ENCODE data around the gene DNAI7. TPM values are rescaled to one million over a fixed set of nuclear protein-coding genes. Genes with fewer than 3 reads are reported as not detected.
A peak's percentile ranks its signal among the peaks of the same experiment; 100 is the strongest.

The DNAI7 gene
- total and polyA plus RNA-seq, 7 donors, result 0.13 to 1.2 (median 0.73) TPM; not detected in 3

GRCh38 chr12:25241167-25242020 is 46.4 kb upstream of the DNAI7 start:
- peaks cover 0 to 20% (median 5%) of the 10 kb centered on the region in 4 donors for H3K4me1 ChIP-seq
- no peak for DNase-seq
- intact Hi-C loops (cut with DNase I), result loop anchor here (5.0 kb wide), 1 partner anchor 44 kb away; the partner anchor contains the start of genes DNAI7 and ETFRF1
- no peak overlapping the region for H3K4me3 ChIP-seq
- WGBS, 2 donors, result 38 to 56% methylated on average over 6 of the region's 6 CpGs
- H3K36me3 ChIP-seq, result peaks cover 0 to 5% (median 0%) of the 10 kb centered on the region in 4 donors
- TF ChIP-seq EP300 (IDR thresholded peaks at IDR 0.05), result no peak
- TF ChIP-seq POLR2AphosphoS5 (IDR thresholded peaks at IDR 0.05), result no peak
- no peak for TF ChIP-seq POLR2A (IDR thresholded peaks at IDR 0.05)
- peak in 3 of 4 experiments; percentile 48 to 66 (median 65) for TF ChIP-seq CTCF (IDR thresholded peaks at IDR 0.05)
- peak overlapping the region; percentile 30 to 57 (median 42) for H3K27ac ChIP-seq
- H3K27me3 ChIP-seq, result no peaks in the 10 kb centered on the region
- no peaks in the 10 kb centered on the region for H3K9me3 ChIP-seq

- peaks cover 0 to 22% (median 10%) of the 10 kb centered on the region in 4 donors for H3K4me1 ChIP-seq
- H3K27me3 ChIP-seq, result no peaks in the 10 kb centered on the region
- TF ChIP-seq POLR2AphosphoS5 (IDR thresholded peaks at IDR 0.05) (no peak), EP300 (IDR thresholded peaks at IDR 0.05) (no peak), POLR2A (IDR thresholded peaks at IDR 0.05) (no peak), CTCF (IDR thresholded peaks at IDR 0.05) (no peak)
- H3K27ac ChIP-seq, result peak overlapping the region in 1 of 4 donors; percentile 65
- DNase-seq, result no peak
- intact Hi-C loops (cut with DNase I), result no loop called here
- 75 to 79% methylated on average over 4 of the region's 4 CpGs for WGBS, 2 donors
- H3K9me3 ChIP-seq, result no peaks in the 10 kb centered on the region
- no peak overlapping the region for H3K4me3 ChIP-seq
- H3K36me3 ChIP-seq, result peaks cover 0 to 13% (median 0%) of the 10 kb centered on the region in 4 donors
Observed at GRCh38 chr12:25236626-25237025, 41.7 kb upstream of the DNAI7 start.

- Histone ChIP-seq H3K4me1 (peaks cover 0 to 18% (median 10%) of the 10 kb centered on the region in 4 donors), H3K4me3 (no peak overlapping the region), H3K27me3 (no peaks in the 10 kb centered on the region), H3K36me3 (peaks cover 0 to 13% (median 0%) of the 10 kb centered on the region in 4 donors), H3K27ac (peak overlapping the region in 1 of 4 donors; percentile 65), H3K9me3 (no peaks in the 10 kb centered on the region)
- DNase-seq, result no peak
- 78 to 86% methylated on average over 1 of the region's 1 CpG for WGBS, 2 donors
- intact Hi-C loops (cut with DNase I), result no loop called here
- TF ChIP-seq POLR2A (IDR thresholded peaks at IDR 0.05) (no peak), EP300 (IDR thresholded peaks at IDR 0.05) (no peak), CTCF (IDR thresholded peaks at IDR 0.05) (no peak), POLR2AphosphoS5 (IDR thresholded peaks at IDR 0.05) (no peak)
Observed at GRCh38 chr12:25236190-25236589, 41.2 kb upstream of the DNAI7 start.

- no peaks in the 10 kb centered on the region for H3K9me3 ChIP-seq
- H3K36me3 ChIP-seq, result peaks cover 0 to 20% (median 0%) of the 10 kb centered on the region in 4 donors
- no peak overlapping the region for H3K27ac ChIP-seq
- no peak for TF ChIP-seq POLR2A (IDR thresholded peaks at IDR 0.05)
- TF ChIP-seq CTCF (IDR thresholded peaks at IDR 0.05), result no peak
- no peak for TF ChIP-seq EP300 (IDR thresholded peaks at IDR 0.05)
- TF ChIP-seq POLR2AphosphoS5 (IDR thresholded peaks at IDR 0.05), result no peak
- WGBS, 2 donors, result 97 to 100% methylated on average over 1 of the region's 1 CpG
- no peak for DNase-seq
- H3K27me3 ChIP-seq, result no peaks in the 10 kb centered on the region
- H3K4me1 ChIP-seq, result no peaks in the 10 kb centered on the region
- intact Hi-C loops (cut with DNase I), result no loop called here
- no peak overlapping the region for H3K4me3 ChIP-seq
Observed at GRCh38 chr12:25213338-25213737, 18.4 kb upstream of the DNAI7 start.

All from sigmoid colon (tissue), 7 donors.